ENCODE measurements around the gene CDH8. TPM values are rescaled to one million over a fixed set of nuclear protein-coding genes. Genes with fewer than 3 reads are reported as not detected.

Gene CDH8
- total and polyA plus RNA-seq, 12 donors = 0.03 to 9.2 (median 0.40) TPM; not detected in 8

DNA sequence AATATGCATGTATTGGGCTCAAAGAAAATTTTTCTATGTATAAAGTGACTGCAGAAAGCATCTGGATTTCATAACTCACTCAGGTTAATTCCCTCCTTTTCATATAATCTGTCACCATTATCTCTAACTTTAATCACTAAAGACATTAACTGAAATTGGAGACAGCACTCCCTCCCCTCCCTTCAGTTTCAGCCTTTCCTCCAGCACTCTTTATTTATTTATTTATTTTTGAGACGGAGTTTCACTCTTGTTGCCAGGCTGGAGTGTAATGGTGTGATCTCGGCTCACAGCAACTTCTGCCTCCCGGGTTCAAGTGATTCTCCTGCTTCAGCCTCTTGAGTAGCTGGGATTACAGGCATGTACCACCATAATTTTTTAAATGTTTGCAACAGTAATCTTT, 43.1 kb downstream of the CDH8 start:
- Histone ChIP-seq H3K4me3 (no peak overlapping the region), H3K36me3 (replicated peaks in 1 of 2) (no peaks in the 10 kb centered on the region), H3K27ac (no peak overlapping the region), H3K27me3 (no peaks in the 10 kb centered on the region), H3K9me3 (replicated peaks in 1 of 3) (no peaks in the 10 kb centered on the region), H3K4me1 (replicated peaks in 1 of 2) (no peaks in the 10 kb centered on the region)
- TF ChIP-seq, protein P1, sequence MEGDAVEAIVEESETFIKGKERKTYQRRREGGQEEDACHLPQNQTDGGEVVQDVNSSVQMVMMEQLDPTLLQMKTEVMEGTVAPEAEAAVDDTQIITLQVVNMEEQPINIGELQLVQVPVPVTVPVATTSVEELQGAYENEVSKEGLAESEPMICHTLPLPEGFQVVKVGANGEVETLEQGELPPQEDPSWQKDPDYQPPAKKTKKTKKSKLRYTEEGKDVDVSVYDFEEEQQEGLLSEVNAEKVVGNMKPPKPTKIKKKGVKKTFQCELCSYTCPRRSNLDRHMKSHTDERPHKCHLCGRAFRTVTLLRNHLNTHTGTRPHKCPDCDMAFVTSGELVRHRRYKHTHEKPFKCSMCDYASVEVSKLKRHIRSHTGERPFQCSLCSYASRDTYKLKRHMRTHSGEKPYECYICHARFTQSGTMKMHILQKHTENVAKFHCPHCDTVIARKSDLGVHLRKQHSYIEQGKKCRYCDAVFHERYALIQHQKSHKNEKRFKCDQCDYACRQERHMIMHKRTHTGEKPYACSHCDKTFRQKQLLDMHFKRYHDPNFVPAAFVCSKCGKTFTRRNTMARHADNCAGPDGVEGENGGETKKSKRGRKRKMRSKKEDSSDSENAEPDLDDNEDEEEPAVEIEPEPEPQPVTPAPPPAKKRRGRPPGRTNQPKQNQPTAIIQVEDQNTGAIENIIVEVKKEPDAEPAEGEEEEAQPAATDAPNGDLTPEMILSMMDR (IDR thresholded peaks at IDR 0.05) = no peak
- TF ChIP-seq POLR2A (IDR thresholded peaks at IDR 0.05) = no peak
- no peak for DNase-seq
- intact Hi-C loops (cut with DNase I) = no loop called here
- 54 to 60% (median 56%) methylated on average over 3 of the region's 3 CpGs for WGBS, 4 donors

DNA sequence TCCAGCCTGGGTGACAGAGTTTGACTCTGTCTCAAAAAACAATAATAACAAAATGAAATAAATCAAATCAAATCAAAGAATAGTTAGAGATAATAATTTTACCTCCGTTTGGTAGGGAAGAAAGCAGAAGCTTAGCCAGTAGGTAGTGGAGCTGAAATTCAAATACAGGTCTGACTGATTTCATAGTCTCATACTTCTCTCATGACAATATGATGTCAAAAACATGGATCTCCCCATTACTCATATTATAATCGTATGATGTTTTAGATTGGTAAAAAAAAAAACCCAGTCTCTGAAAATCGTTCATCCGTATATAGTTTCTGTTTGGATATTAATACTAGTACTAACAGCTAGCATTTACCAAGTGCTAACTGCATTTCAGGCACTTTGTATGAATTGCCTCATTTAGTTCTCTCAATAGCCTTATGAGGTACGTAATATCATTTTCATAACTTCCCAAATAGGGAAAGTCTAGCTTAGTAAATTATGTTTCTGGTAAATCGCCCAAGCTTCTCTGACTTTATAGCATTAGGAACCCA, 48.7 kb downstream of the CDH8 start:
- H3K36me3 ChIP-seq (replicated peaks in 1 of 2) = no peaks in the 10 kb centered on the region
- H3K4me3 ChIP-seq = no peak overlapping the region
- TF ChIP-seq POLR2A (IDR thresholded peaks at IDR 0.05) = no peak
- TF ChIP-seq, protein P1 (IDR thresholded peaks at IDR 0.05) = no peak
- H3K9me3 ChIP-seq (replicated peaks in 1 of 3) = no peaks in the 10 kb centered on the region
- 76 to 83% (median 80%) methylated on average over 6 of the region's 6 CpGs for whole genome bisulfite sequencing, 4 donors
- no peaks in the 10 kb centered on the region for H3K4me1 ChIP-seq (replicated peaks in 1 of 2)
- no peak overlapping the region for H3K27ac ChIP-seq
- H3K27me3 ChIP-seq = no peaks in the 10 kb centered on the region
- intact Hi-C loops (cut with DNase I) = no loop called here
- no peak for DNase-seq

DNA sequence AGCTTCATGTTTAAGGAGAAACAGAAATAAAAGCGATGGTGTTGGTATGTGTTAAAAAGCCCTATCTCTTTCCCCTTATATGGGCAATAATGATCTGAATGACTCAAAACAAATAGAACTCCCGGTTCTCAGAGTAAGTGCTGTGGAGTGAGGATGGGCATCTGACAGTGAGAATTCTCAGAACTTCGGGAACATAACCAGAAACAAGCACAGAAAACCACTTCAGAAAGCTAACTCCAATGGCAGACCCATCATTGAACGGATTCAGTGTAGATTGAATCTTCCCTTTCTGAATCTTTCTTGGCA, 67.2 kb downstream of the CDH8 start:
- WGBS, 4 donors = 56 to 71% (median 68%) methylated on average over 4 of the region's 4 CpGs
- Histone ChIP-seq H3K27ac (no peak overlapping the region), H3K9me3 (replicated peaks in 1 of 3) (no peaks in the 10 kb centered on the region), H3K4me3 (no peak overlapping the region), H3K27me3 (no peaks in the 10 kb centered on the region), H3K36me3 (replicated peaks in 1 of 2) (no peaks in the 10 kb centered on the region), H3K4me1 (replicated peaks in 1 of 2) (no peaks in the 10 kb centered on the region)
- TF ChIP-seq, protein P1 (IDR thresholded peaks at IDR 0.05) = no peak
- no peak for TF ChIP-seq POLR2A (IDR thresholded peaks at IDR 0.05)
- no peak for DNase-seq
- intact Hi-C loops (cut with DNase I) = no loop called here

DNA sequence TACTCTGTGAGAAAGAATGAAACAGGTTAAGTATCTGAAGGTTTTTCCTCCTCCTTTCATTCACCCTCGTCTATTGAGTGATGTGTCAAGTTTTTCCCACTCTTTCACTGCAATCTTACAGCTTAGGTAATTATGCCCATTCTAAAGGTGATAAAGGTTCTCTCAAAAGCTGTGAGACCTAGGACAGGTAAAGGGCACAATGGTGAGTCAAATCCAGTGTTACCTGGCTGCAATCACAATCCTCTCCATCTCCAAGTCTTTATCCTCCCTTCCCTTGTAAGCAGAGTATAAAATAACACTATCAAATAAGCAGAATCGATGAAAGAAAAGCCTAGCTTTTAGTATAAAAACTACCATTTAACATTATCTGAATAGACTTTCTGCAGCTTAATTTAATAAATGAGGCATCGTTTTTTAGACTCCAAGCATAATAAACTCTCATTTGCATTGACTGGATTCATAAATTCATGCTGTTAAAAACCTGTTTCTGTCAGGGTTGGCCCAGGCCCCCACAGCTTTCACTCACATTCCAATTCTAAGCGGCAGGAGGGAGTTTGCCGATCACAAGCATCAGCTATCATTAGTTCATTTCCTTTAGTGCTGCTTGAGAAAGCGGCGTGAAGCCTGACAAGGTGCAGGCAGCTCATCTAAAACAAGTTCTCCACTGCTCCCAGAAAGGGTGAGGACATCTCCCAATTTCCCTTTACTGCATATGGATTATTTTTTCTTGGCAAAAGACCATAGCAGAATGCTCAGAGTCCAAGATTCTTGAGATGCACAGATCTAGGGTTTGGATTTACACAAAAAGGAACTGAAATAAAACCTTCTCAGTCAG, 67.8 kb downstream of the CDH8 start:
- intact Hi-C loops (cut with DNase I) = no loop called here
- TF ChIP-seq, protein P1 (IDR thresholded peaks at IDR 0.05) = no peak
- no peak for TF ChIP-seq POLR2A (IDR thresholded peaks at IDR 0.05)
- no peaks in the 10 kb centered on the region for H3K27me3 ChIP-seq
- no peaks in the 10 kb centered on the region for H3K9me3 ChIP-seq (replicated peaks in 1 of 3)
- no peak overlapping the region for H3K4me3 ChIP-seq
- whole genome bisulfite sequencing, 4 donors = 61 to 74% (median 69%) methylated on average over 7 of the region's 7 CpGs
- no peaks in the 10 kb centered on the region for H3K4me1 ChIP-seq (replicated peaks in 1 of 2)
- no peak overlapping the region for H3K27ac ChIP-seq
- no peaks in the 10 kb centered on the region for H3K36me3 ChIP-seq (replicated peaks in 1 of 2)
- DNase-seq = no peak
